NCI-H82 treated with DMSO at 0.1 percent for 48 hours (cell line): ENCODE data around the gene CSTF1.
"Not testable (repeated sequence)": the region's sequence is repeated elsewhere in the genome, so short reads cannot be mapped to it uniquely, and the experiment has no call there.

Source experiments
- DNase-seq: peaks from one replicate; lab custom pipeline; 2025; ENCODE audit not compliant: unreplicated experiment; lab: John Stamatoyannopoulos, UW

Gene CSTF1

GRCh38 chr20:56403465-56403864 is 11.0 kb downstream of the CSTF1 start:
- DNase-seq: no peak

GRCh38 chr20:56405356-56405755 is 12.9 kb downstream of the CSTF1 start:
- not testable (repeated sequence) for DNase-seq

DNA sequence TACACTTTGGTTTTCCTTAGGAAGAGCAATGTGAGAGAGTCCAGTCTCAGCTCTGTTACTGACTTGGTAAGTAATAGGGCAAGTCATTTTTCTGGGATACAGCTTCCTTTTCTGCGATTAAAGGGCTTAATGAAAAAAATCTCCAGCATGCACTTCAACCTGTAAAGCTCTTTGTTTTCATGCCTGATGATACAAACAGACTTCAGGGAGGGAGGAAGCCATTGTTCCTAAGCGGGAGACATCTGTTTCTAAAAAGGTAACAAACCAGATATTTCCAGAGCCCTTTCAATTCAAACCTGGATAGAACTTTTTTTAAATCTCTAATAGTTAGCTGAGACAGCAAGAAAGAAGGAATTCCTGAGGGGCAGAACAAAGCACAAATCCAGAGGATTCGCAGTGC is 14.5 kb downstream of the CSTF1 start:
- no peak for DNase-seq

DNA sequence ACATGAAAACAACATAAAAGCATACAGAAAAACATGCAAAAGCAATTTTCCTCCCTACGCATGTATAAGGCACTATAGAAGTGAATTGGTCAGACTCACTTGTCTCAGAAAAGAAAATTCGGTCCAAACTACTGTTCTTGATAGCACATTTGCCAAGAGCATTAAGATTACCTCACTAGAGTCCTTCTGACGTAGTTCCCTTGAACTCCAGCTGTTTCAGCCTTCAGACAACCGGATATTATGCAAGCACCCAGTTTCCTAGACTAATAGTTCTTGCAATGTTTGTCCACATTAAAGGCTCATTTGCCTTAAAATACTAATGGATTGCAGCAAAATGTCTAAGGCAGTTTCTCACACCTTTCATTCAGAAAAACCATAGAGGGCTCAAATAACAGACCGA is 17.1 kb downstream of the CSTF1 start:
- DNase-seq: no peak

DNA sequence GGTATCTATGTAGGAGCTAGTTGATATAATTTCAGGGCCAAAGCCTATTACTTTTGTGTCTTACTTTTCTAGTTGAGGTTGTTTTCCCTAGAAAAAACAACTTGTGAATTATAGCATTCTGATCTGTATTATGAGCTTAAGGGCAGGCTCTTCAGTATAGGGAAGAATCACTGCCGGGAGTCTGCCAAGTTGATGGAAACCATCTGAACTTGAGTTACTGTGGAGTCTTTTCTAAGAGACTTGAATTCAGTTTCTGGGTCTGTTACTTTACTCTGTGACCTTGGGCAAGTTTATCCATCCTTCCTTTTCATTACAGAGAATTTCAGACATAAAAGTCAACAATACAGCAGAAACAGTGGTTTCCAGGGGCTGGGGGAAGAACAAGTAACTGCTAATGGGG is 17.5 kb downstream of the CSTF1 start:
- no peak for DNase-seq

GRCh38 chr20:56411287-56411686 is 18.8 kb downstream of the CSTF1 start:
- not testable (repeated sequence) for DNase-seq

DNA sequence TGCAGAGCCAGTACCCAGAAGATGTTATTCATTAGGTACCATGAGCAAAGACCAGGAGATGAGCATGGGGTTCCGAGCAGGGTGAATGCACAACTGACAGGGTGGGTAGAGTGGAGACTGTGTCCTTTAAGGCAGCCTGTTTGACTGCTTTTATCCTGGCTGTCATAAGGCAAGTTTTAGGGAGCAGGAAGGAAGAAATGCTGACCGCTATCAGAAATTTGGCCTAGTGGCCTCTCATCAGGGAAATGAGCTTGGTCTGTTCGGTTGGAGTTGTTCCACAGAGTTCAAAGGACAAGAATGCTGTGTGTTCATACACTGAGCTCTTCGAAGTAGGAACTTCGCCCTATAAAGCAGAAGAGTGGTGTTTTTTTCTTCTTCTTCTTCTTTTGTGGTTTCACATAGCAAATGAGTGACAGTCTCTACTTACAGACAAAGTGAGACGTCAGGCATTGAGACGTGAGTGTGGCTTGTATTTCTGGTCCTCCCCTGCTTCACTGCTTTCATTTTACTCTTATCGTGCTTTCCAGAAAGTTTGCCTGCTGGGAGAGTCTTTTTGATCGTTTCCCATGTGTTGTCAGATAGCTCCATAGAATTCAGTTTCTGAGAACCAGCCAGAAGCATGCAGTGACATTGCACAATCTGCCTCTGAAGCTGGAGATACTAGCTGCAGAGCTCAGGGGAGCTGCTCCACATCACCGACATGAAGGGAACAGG is 19.5 kb downstream of the CSTF1 start, which contains the start of gene CASS4:
Gene CASS4, plus strand, starts transcription at position 502 of the 714 bp plus-strand sequence. Its CDS starts 199 bp downstream, at position 701.
- DNase-seq: no peak

GRCh38 chr20:56412473-56412790 is 20.0 kb downstream of the CSTF1 start:
- no peak for DNase-seq

DNA sequence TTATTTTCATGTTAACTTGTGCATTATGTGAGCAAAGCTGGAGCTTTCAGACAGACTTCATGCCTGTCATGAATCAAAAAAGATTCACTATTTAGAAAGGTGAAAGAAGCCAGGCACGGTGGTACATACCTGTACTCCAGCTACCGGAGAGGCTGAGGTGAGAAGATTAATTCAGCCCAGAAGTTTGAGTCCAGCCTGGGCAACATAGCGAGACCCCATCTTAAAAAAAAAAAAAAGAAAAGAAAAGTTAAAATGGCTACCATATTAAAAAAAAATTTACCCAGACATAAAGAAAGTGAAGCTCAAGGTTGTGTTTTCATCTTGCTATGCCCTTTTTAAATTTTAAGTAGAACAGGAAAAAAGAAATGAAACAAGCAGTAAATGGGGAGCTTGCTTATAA is 20.5 kb downstream of the CSTF1 start:
- DNase-seq: no peak

GRCh38 chr20:56414842-56415765 is 22.7 kb downstream of the CSTF1 start:
- no peak for DNase-seq

DNA sequence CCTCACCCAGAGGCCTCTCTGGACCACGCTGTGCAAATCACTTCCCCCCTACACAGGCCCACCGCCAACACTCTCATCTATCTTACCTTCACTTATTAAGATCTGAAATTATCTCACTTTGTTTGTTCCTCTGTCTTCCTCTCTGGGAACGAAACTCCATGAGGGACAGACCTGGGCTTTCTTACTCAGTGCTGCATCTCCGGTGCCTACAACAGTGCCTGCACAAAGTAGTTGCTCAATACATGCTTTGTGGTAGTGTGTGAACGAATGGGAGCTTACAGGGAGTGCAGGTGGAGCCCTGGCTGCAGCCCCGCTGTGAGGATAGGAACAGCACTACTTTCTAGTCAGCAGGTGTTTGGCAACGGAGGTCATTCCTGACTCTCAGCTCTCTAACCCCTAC is 25.0 kb downstream of the CSTF1 start:
- DNase-seq: no peak

- DNase-seq: no peak
These were observed 25.5 kb downstream of the CSTF1 start for GRCh38 chr20:56417911-56418310.

DNA sequence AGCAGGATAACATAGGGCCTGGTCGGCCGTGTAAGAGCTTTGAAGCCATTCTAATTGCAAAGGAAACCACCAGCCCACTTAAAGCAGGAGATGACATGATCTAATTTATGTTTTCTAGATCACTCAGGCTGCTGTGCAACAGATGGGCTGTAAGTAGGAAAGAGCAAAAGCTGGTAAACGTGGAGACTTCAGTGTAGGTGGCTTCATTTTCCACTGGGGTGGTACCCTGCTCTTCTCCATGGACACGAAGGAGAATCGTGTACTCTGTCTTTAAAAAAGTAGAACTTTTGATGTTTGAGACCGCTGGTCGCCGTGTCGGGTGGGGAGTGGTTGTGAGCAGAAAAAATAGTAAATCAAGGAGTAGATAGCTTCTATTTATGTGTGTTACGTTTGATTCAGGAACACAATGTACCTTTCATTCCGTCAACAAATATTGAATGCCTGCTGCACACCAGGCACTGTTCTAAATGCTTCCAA is 26.0 kb downstream of the CSTF1 start:
- DNase-seq: peak; percentile 1

GRCh38 chr20:56420028-56420427 is 27.6 kb downstream of the CSTF1 start:
- no peak for DNase-seq

DNA sequence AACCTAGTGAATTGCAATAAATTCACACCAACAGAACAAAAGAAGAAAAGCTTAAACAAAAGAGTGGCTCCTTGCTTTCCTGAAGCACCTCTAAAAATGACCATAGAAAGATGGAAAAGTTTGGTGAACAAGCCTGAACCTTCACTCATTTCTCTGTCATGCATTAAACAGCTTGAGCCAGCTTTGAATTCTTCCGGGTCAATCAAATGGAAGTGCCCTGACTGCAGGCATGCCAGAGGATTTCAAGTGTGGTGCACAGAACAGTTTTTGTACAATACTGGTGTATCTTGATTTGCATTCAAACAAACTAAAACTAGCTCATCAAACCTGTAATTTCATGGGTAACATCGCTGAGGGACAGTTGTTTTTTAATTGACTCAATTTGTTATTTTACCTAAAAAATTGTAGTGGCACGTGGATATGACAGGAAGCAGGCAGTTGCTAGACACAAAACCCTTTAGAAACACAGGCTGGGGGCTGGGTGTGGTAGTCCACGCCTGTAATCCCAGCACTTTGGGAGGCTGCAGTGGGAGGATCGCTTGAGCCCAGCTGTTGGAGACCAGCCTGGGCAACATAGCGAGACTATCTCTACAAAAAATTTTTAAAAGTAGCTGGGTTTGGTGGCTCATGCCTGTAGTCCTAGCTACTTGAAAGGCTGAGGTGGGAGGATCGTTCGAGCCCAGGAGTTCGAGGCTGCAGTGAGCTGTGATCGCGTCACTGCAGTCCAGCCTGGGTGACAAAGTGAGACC is 28.7 kb downstream of the CSTF1 start:
- no peak for DNase-seq

GRCh38 chr20:56422076-56422823 is 29.8 kb downstream of the CSTF1 start:
- DNase-seq: no peak

DNA sequence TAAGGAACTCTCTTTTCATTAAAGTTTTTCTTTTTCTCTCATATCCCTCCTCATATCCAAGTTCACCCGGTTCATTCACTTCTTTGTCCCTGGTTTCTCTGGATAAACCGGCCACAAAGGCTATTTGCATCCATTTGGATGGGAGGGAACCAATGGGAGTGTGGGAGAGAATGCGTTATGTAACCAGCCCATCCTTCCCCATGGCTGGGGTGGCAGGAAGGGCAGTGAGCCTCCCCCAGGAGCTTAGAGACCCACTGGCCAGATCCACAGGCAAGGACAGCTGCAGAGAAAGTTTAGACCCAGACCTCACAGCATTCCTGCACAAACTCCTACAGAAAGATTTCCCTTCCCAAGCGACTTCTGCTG is 30.4 kb downstream of the CSTF1 start:
- DNase-seq: no peak

DNA sequence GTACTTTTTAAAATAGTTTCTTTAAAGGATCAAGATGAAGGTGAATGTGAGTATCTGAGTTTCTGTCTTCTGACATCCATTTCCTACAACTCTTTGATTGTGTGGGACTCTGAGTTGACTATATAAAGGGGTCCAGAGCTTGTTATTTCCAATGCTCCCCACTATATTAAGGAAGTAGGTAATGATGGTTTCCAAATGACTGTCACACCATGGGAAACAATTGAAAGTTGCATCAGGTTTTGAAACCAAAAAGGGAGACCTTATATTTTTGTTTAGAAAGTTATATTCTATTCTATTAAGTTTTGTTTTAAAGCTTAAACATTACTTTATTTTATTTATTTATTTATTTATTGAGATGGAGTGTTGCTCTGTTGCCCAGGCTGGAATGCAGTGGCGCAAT is 30.8 kb downstream of the CSTF1 start:
- DNase-seq: no peak

GRCh38 chr20:56423886-56424285 is 31.4 kb downstream of the CSTF1 start:
- DNase-seq: no peak

- no peak for DNase-seq
These were observed 32.5 kb downstream of the CSTF1 start for GRCh38 chr20:56424931-56425330.

- no peak for DNase-seq
These were observed 33.6 kb downstream of the CSTF1 start for GRCh38 chr20:56426026-56426425.
